GM12872 (cell line): Measurements from ENCODE around the gene CCDC170.

ENCODE experiments used
- CTCF ChIP-seq: IDR thresholded peaks from 3 replicates; pipeline ENCODE4 v1.5.1; 2011; ENCODE audit warnings: low read depth, mild to moderate bottlenecking, low read length, moderate library complexity; ENCODE audit not compliant: insufficient read depth

CCDC170 gene

GRCh38 chr6:151497905-151498304 is 4.1 kb downstream of the CCDC170 start:
- TF ChIP-seq CTCF, result no peak

DNA sequence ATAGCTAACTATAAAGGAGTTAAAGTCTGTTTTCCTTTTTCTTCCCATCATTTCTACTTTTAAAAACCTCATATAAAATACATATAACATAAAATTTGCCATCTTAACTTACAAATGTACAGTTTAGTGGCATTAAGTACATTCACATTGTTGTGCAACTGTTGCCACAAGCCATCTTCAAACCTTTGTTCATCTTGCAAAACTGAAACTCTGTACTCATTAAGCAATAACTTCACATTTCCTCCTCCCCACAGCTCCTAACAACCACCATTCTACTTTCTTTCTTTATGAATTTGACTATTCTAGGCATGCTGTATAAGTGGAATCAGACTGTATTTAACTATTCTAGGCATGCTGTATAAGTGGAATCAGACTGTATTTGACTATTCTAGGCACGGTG is 4.5 kb downstream of the CCDC170 start:
- no peak for TF ChIP-seq CTCF

DNA sequence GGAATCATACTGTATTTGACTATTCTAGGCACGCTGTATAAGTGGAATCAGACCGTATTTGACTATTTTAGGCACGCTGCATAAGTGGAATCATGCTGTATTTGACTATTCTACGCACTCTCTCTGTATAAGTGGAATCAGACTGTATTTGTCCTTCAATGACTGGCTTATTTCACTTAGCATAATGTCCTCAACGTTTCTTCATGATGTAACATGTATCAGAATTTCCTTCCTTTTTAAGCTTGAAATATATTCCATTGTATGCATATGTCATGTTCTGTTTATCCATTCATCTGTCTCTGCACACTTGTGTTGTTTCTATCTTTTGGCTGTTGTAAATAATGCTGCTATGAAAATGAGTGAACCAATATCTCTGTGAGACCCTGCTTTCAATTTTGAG is 5.7 kb downstream of the CCDC170 start:
- TF ChIP-seq CTCF, result no peak

DNA sequence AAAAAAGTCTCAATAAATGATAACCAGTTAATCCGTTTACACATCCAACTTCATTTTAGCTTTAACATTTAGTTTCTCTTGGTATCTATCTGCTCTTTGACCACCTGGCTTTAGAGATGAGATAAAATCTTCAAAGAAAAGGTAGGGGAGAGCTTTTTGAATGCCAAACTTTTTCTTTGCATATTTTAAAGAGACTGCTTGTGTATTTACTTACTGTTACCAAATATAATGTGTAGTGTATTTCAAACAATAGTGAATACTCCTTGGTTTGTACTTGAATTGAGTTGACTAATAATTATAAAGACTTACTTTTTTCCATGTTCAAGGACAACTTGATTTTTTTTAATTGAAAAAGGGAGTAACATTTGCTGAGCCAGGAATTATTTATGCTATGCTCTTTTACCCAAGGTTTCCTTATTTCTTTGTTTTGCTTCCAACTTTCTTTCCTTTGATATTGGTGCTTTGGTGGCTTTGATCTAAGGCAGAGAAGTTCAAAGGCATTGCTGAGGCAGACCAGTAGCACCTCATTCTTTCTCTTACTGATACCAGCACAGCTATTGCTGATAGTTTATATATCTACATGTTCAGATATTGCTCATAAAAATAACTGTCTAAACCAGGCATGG is 7.8 kb downstream of the CCDC170 start:
- no peak for TF ChIP-seq CTCF

- no peak for TF ChIP-seq CTCF
Observed at GRCh38 chr6:151502499-151502898, 8.7 kb downstream of the CCDC170 start.

DNA sequence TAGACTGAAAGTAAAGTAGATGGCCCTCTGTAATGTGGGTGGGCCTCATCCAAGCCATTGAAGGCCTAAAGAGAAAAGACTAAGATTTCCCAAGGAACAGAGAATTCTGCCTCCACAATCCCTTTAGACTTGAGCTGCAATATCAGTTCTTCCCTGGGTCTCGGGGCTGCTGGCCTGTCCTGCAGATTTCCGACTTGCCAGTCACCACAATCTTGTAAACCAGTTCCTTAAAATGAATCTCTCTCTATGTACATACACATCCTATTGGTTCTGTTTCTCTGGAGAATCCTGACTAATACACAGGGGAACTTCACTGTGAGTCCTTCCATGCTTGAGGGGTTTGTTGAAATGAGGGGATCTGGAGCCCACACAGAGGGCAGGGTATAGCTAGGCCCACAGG is 12.9 kb downstream of the CCDC170 start:
- TF ChIP-seq CTCF, result no peak

GRCh38 chr6:151509048-151509447 is 15.2 kb downstream of the CCDC170 start:
- no peak for TF ChIP-seq CTCF
